DMS153 (cell line): ENCODE results near the gene TPR.

Experiments used
- DNase-seq: peaks from one replicate; lab custom pipeline; 2025; lab: John Stamatoyannopoulos, UW

TPR gene

GRCh38 chr1:186327331-186327730, 47.7 kb downstream of the TPR start:
- DNase-seq: no peak

GRCh38 chr1:186326009-186326408, 49.0 kb downstream of the TPR start:
- no peak for DNase-seq

GRCh38 chr1:186325239-186325638, 49.8 kb downstream of the TPR start:
- no peak for DNase-seq

GRCh38 chr1:186323865-186324264, 51.2 kb downstream of the TPR start:
- no peak for DNase-seq

- no peak for DNase-seq
These were observed 59.5 kb downstream of the TPR start for GRCh38 chr1:186315570-186315969.

GRCh38 chr1:186311375-186312051, 63.5 kb downstream of the TPR start:
- DNase-seq: no peak

GRCh38 chr1:186310307-186310706, 64.7 kb downstream of the TPR start:
- DNase-seq: no peak

- no peak for DNase-seq
These were observed 66.6 kb downstream of the TPR start for GRCh38 chr1:186308264-186309060.

GRCh38 chr1:186307445-186307844, 67.6 kb downstream of the TPR start:
- DNase-seq: no peak

GRCh38 chr1:186306533-186306932, 68.5 kb downstream of the TPR start:
- DNase-seq: no peak

- DNase-seq: no peak
These were observed 69.8 kb downstream of the TPR start for GRCh38 chr1:186304982-186305949.

- no peak for DNase-seq
These were observed 71.1 kb downstream of the TPR start for GRCh38 chr1:186303911-186304310.

GRCh38 chr1:186302381-186302920, 72.6 kb downstream of the TPR start:
- DNase-seq: no peak

- no peak for DNase-seq
These were observed 73.6 kb downstream of the TPR start for GRCh38 chr1:186301448-186301847.

GRCh38 chr1:186300056-186300455, 75.0 kb downstream of the TPR start:
- DNase-seq: no peak

- no peak for DNase-seq
These were observed 75.5 kb downstream of the TPR start for GRCh38 chr1:186299570-186299969.

- no peak for DNase-seq
These were observed 76.2 kb downstream of the TPR start for GRCh38 chr1:186298851-186299250.

- DNase-seq: no peak
These were observed 77.5 kb downstream of the TPR start for GRCh38 chr1:186297439-186298045.

- DNase-seq: no peak
These were observed 79.1 kb downstream of the TPR start, which contains the start of gene PRG4 for GRCh38 chr1:186295980-186296379. Gene PRG4 (plus strand): TSS chr1:186296279.

- no peak for DNase-seq
These were observed 82.2 kb downstream of the TPR start for GRCh38 chr1:186292875-186293274.

- no peak for DNase-seq
These were observed 83.8 kb downstream of the TPR start for GRCh38 chr1:186291271-186291670.
